Measurements from ENCODE around the gene ANKS1B. TPM values are rescaled to one million over a fixed set of nuclear protein-coding genes. Genes with fewer than 3 reads are reported as not detected.

The ANKS1B gene
- total and polyA plus RNA-seq, 2 of the 4 experiments (the other 2 are of a cell fraction), result 0.17 to 0.18 TPM

DNA sequence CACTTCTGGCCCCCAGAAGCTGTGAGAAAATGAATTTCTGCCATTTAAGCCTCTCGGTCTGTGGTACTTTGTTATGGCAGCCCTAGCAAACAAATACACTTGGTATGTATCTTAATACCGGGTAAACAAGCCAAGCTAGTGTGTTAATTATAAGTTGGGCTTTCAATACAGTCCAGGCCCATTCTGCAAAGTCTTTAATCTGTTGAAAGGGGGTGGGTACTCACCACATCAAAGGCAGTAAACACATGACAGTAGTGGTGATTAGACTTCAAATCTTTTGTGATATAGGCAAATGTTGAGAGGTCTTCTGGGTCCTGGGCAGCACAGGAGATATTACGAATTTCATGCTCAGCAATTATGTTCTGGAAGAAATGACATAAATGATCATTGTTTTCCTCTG is 1211.9 kb downstream of the ANKS1B start:
- BruUV-seq (replicated peaks), result no TSS peak
- Histone ChIP-seq H4K8ac (ENCODE audit: low read depth in 2 of 2, low read length in 2 of 2) (no peak overlapping the region), H3K4ac (ENCODE audit: low read depth, low read length) (no peak overlapping the region), H2BK15ac (ENCODE audit: low read depth, low read length) (no peak overlapping the region), H3K36me3 (ENCODE audit: control insufficient read depth, insufficient read depth, low read length) (no peaks in the 10 kb centered on the region), H3K27ac (ENCODE audit: insufficient read depth, low read length) (no peak overlapping the region), H3K4me1 (ENCODE audit: control insufficient read depth, insufficient read depth, low read length) (no peaks in the 10 kb centered on the region), H2AK9ac (replicated peaks; ENCODE audit: low read depth, low read length, poor library complexity) (no peak overlapping the region), H4K91ac (ENCODE audit: insufficient read depth, low read depth, low read length) (no peak overlapping the region), H3K9ac (ENCODE audit: low read depth, low read length) (no peak overlapping the region), H3K4me3 (ENCODE audit: insufficient read depth, low read depth, low read length) (no peak overlapping the region), H3K14ac (replicated peaks; ENCODE audit: low read depth, low read length) (no peak overlapping the region), H2AK5ac (ENCODE audit: low read depth, low read length) (no peak overlapping the region), H3K79me1 (ENCODE audit: low read depth in 1 of 2, low read length in 2 of 2) (no peaks in the 10 kb centered on the region), H4K20me1 (ENCODE audit: insufficient read depth, low read length) (no peaks in the 10 kb centered on the region), H2BK120ac (ENCODE audit: low read depth, low read length) (no peak overlapping the region), H2BK5ac (ENCODE audit: low read depth, low read length, poor library complexity, severe bottlenecking) (no peak overlapping the region), H3K18ac (ENCODE audit: low read depth, low read length) (no peak overlapping the region), H3K27me3 (ENCODE audit: control insufficient read depth, insufficient read depth, low read length) (no peaks in the 10 kb centered on the region), H3K4me2 (ENCODE audit: low read depth, low read length) (no peak overlapping the region), H2BK20ac (ENCODE audit: low read depth, low read length) (no peak overlapping the region), H3K23ac (ENCODE audit: low read depth, low read length) (no peak overlapping the region), H4K5ac (ENCODE audit: low read depth, low read length) (no peak overlapping the region), H3K9me3 (ENCODE audit: control insufficient read depth, insufficient read depth, low read length) (no peaks in the 10 kb centered on the region), H2AFZ (replicated peaks; ENCODE audit: low read length, poor library complexity) (no peak overlapping the region), H3K56ac (ENCODE audit: extremely low read depth, insufficient read depth, low read length) (no peak overlapping the region), H3K9me1 (ENCODE audit: insufficient read depth, low read length) (no peaks in the 10 kb centered on the region)
- no peak for TF ChIP-seq SMC3 (IDR thresholded peaks at IDR 0.05; ENCODE audit: low read depth, low read length)
- no peak for TF ChIP-seq MXI1 (IDR thresholded peaks at IDR 0.05; ENCODE audit: borderline replicate concordance, low read depth, low read length)
- TF ChIP-seq, protein P1, sequence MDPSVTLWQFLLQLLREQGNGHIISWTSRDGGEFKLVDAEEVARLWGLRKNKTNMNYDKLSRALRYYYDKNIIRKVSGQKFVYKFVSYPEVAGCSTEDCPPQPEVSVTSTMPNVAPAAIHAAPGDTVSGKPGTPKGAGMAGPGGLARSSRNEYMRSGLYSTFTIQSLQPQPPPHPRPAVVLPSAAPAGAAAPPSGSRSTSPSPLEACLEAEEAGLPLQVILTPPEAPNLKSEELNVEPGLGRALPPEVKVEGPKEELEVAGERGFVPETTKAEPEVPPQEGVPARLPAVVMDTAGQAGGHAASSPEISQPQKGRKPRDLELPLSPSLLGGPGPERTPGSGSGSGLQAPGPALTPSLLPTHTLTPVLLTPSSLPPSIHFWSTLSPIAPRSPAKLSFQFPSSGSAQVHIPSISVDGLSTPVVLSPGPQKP (IDR thresholded peaks at IDR 0.05; ENCODE audit: borderline replicate concordance, low read depth, low read length), result no peak
- TF ChIP-seq RAD21 (IDR thresholded peaks at IDR 0.05; ENCODE audit: low read length), result no peak
- TF ChIP-seq RCOR1 (IDR thresholded peaks at IDR 0.05; ENCODE audit: insufficient replicate concordance, low read length), result no peak
- TF ChIP-seq MAZ (IDR thresholded peaks at IDR 0.05; ENCODE audit: borderline replicate concordance, low read depth, low read length), result no peak
- TF ChIP-seq, protein P2, sequence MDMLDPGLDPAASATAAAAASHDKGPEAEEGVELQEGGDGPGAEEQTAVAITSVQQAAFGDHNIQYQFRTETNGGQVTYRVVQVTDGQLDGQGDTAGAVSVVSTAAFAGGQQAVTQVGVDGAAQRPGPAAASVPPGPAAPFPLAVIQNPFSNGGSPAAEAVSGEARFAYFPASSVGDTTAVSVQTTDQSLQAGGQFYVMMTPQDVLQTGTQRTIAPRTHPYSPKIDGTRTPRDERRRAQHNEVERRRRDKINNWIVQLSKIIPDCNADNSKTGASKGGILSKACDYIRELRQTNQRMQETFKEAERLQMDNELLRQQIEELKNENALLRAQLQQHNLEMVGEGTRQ (IDR thresholded peaks at IDR 0.05; ENCODE audit: low read depth, low read length), result no peak
- no peak for TF ChIP-seq MAFK (IDR thresholded peaks at IDR 0.05; ENCODE audit: low read depth, low read length)
- ChIA-PET CTCF (no interaction called here), POLR2A (ENCODE audit: unreplicated experiment) (interaction anchor here (0.7 kb wide), 1 partner anchor 8 kb away, joined by 3 read pairs; no protein-coding TSS in a partner anchor)
- ATAC-seq (ENCODE audit: low read depth), result no peak
- dilution Hi-C loops (cut with HindIII; ENCODE audit: low sequenced_read_pairs, unreplicated experiment) (no loop called here), intact Hi-C loops (cut with micrococcal nuclease) (no loop called here), in situ Hi-C loops (cut with MboI; ENCODE audit: low sequenced_read_pairs) (no loop called here)
- no peak for DNase-seq
- no CpG with 5 or more reads among the region's 3 CpGs for WGBS, 2 experiments (ENCODE audit: extremely low coverage in 2 of 2, insufficient read length in 1 of 2)

Data from IMR-90 (cell line).